ENCODE measurements around the gene BCL3. TPM values are rescaled to one million over a fixed set of nuclear protein-coding genes. Genes with fewer than 3 reads are reported as not detected.

Gene BCL3
- total and polyA plus RNA-seq, 2 of the 13 experiments (the other 11 are each of a cell fraction or from before 2014, with no cell fraction given) = 2.3 to 4.0 TPM

DNA sequence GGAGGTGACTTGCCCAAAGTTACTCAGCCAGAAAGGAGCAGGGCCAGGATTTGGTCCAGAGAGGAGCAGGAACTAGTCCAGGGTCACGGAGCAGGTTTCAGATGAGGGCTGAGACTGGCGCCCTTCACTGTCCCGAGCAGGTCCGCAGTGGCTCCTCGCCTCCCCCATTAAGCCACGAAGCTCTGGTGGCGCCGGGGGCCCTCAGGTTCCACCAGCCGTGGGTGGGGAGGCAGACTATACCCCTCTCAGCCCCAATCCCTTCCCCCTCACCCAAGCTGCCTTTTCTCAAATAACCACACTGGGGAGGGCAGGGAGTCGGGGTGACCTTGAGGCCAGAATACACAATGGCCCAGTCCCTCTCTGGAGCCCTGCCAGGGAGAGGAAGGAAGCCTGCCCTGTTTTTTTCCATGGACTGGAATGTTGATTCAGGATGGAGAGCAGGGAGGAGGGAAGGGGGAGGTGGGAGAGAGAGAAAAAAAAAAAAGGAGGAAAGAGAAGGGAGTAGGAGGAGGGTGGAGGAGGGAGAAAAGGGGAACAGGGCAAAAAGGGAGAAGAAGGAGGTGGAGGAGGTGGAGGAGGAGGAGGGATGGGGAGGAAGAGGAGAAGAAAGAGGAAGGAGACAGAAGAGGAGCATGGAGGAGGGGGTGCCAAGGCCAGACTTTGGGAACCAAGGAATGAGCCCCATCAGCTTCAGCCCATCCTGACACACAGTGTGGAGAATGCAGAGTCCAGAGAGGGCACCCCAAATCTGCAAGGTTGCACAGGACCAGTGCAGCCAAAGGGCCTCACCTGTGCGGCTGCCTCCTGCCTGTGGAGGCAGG lies 29.9 kb upstream of the BCL3 start (continued):
- TF ChIP-seq, protein P1, sequence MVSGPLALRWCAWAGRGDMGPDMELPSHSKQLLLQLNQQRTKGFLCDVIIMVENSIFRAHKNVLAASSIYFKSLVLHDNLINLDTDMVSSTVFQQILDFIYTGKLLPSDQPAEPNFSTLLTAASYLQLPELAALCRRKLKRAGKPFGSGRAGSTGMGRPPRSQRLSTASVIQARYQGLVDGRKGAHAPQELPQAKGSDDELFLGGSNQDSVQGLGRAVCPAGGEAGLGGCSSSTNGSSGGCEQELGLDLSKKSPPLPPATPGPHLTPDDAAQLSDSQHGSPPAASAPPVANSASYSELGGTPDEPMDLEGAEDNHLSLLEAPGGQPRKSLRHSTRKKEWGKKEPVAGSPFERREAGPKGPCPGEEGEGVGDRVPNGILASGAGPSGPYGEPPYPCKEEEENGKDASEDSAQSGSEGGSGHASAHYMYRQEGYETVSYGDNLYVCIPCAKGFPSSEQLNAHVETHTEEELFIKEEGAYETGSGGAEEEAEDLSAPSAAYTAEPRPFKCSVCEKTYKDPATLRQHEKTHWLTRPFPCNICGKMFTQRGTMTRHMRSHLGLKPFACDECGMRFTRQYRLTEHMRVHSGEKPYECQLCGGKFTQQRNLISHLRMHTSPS (CRISPR knock-in tag; IDR thresholded peaks at IDR 0.05; ENCODE audit: low read depth) = no peak
- TF ChIP-seq IKZF4 (CRISPR knock-in tag; IDR thresholded peaks at IDR 0.05; ENCODE audit: borderline replicate concordance, low read depth, not compliant biosample characterization) (peak; percentile 45), PAX8 (CRISPR knock-in tag; IDR thresholded peaks at IDR 0.05; ENCODE audit: borderline replicate concordance) (0 out of 2 replicates have a peak, but pooled peaks have one; percentile 42), ZNF331 (CRISPR knock-in tag; IDR thresholded peaks at IDR 0.05) (peak; percentile 56), ZNF768 (CRISPR knock-in tag; IDR thresholded peaks at IDR 0.05) (peak; percentile 98), ZNF598 (CRISPR knock-in tag; IDR thresholded peaks at IDR 0.05; ENCODE audit: borderline replicate concordance) (no peak; the same call in 1 of the 2 replicates), SRF (IDR thresholded peaks at IDR 0.05; ENCODE audit: low read depth, low read length) (no peak), ZNF572 (CRISPR knock-in tag; IDR thresholded peaks at IDR 0.05) (0 out of 2 replicates have a peak, but pooled peaks have one; percentile 35), ZNF232 (CRISPR knock-in tag; IDR thresholded peaks at IDR 0.05; ENCODE audit: borderline replicate concordance) (peak; percentile 40; the same call in 1 of the 2 replicates), KDM6A (CRISPR knock-in tag; IDR thresholded peaks at IDR 0.05; ENCODE audit: low read depth) (peak; percentile 71; the same call in 1 of the 2 replicates), ZNF382 (CRISPR knock-in tag; IDR thresholded peaks at IDR 0.05; ENCODE audit: borderline replicate concordance) (no peak), ERF (CRISPR knock-in tag; IDR thresholded peaks at IDR 0.05) (peak; percentile 83; the same call in 1 of the 2 replicates), CHCHD3 (CRISPR knock-in tag; IDR thresholded peaks at IDR 0.05) (no peak), POLR2AphosphoS5 (IDR thresholded peaks at IDR 0.05; ENCODE audit: low read depth, low read length) (peak; percentile 76), HHEX (CRISPR knock-in tag; IDR thresholded peaks at IDR 0.05) (0 out of 2 replicates have a peak, but pooled peaks have one; percentile 33), MTERF4 (CRISPR knock-in tag; IDR thresholded peaks at IDR 0.05) (no peak), PAF1 (CRISPR knock-in tag; IDR thresholded peaks at IDR 0.05) (no peak), ZNF282 (IDR thresholded peaks at IDR 0.05; ENCODE audit: partially characterized antibody) (no peak)
- TF ChIP-seq, protein P2, sequence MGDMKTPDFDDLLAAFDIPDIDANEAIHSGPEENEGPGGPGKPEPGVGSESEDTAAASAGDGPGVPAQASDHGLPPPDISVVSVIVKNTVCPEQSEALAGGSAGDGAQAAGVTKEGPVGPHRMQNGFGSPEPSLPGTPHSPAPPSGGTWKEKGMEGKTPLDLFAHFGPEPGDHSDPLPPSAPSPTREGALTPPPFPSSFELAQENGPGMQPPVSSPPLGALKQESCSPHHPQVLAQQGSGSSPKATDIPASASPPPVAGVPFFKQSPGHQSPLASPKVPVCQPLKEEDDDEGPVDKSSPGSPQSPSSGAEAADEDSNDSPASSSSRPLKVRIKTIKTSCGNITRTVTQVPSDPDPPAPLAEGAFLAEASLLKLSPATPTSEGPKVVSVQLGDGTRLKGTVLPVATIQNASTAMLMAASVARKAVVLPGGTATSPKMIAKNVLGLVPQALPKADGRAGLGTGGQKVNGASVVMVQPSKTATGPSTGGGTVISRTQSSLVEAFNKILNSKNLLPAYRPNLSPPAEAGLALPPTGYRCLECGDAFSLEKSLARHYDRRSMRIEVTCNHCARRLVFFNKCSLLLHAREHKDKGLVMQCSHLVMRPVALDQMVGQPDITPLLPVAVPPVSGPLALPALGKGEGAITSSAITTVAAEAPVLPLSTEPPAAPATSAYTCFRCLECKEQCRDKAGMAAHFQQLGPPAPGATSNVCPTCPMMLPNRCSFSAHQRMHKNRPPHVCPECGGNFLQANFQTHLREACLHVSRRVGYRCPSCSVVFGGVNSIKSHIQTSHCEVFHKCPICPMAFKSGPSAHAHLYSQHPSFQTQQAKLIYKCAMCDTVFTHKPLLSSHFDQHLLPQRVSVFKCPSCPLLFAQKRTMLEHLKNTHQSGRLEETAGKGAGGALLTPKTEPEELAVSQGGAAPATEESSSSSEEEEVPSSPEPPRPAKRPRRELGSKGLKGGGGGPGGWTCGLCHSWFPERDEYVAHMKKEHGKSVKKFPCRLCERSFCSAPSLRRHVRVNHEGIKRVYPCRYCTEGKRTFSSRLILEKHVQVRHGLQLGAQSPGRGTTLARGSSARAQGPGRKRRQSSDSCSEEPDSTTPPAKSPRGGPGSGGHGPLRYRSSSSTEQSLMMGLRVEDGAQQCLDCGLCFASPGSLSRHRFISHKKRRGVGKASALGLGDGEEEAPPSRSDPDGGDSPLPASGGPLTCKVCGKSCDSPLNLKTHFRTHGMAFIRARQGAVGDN (CRISPR knock-in tag; IDR thresholded peaks at IDR 0.05) = peak; percentile 89
- TF ChIP-seq, protein P3, sequence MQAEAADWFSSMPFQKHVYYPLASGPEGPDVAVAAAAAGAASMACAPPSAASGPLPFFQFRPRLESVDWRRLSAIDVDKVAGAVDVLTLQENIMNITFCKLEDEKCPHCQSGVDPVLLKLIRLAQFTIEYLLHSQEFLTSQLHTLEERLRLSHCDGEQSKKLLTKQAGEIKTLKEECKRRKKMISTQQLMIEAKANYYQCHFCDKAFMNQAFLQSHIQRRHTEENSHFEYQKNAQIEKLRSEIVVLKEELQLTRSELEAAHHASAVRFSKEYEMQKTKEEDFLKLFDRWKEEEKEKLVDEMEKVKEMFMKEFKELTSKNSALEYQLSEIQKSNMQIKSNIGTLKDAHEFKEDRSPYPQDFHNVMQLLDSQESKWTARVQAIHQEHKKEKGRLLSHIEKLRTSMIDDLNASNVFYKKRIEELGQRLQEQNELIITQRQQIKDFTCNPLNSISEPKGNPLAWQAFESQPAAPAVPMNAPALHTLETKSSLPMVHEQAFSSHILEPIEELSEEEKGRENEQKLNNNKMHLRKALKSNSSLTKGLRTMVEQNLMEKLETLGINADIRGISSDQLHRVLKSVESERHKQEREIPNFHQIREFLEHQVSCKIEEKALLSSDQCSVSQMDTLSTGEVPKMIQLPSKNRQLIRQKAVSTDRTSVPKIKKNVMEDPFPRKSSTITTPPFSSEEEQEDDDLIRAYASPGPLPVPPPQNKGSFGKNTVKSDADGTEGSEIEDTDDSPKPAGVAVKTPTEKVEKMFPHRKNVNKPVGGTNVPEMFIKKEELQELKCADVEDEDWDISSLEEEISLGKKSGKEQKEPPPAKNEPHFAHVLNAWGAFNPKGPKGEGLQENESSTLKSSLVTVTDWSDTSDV (CRISPR knock-in tag; IDR thresholded peaks at IDR 0.05) = no peak
